ENCODE data around the gene ENOX2. TPM values are rescaled to one million over a fixed set of nuclear protein-coding genes. Genes with fewer than 3 reads are reported as not detected.
"Not testable (repeated sequence)": the region's sequence is repeated elsewhere in the genome, so short reads cannot be mapped to it uniquely, and the experiment has no call there.

Gene ENOX2
- polyA plus RNA-seq, 3 donors = 6.8 to 22.1 (median 14.7) TPM

- H2AFZ ChIP-seq (ENCODE audit: insufficient read depth, low read depth, low read length, poor library complexity, severe bottlenecking); H3K27me3 Mint-ChIP-seq (ENCODE audit: low read depth in 3 of 3); H3K4me3 Mint-ChIP-seq; intact Hi-C loops (cut with micrococcal nuclease); H3K36me3 Mint-ChIP-seq; H3K27me3 ChIP-seq (ENCODE audit: control insufficient read depth in 2 of 2, insufficient read depth in 2 of 2, low read length in 2 of 2); H3K27ac ChIP-seq (ENCODE audit: low read depth in 1 of 2, low read length in 2 of 2); H3K9ac ChIP-seq (ENCODE audit: insufficient read depth, low read length, poor library complexity, severe bottlenecking); H3K79me2 ChIP-seq (ENCODE audit: insufficient read depth, low read length); DNase-seq; H3K4me1 Mint-ChIP-seq; H4K20me1 ChIP-seq (ENCODE audit: insufficient read depth, low read length); H3K4me3 ChIP-seq (replicated peaks in 1 of 3; ENCODE audit: low read depth in 2 of 3, low read length in 3 of 3); H3K4me1 ChIP-seq (ENCODE audit: control insufficient read depth in 1 of 2, insufficient read depth in 2 of 2, low read length in 2 of 2); H3K4me2 ChIP-seq (replicated peaks; ENCODE audit: extremely low read depth, low read length, poor library complexity, severe bottlenecking); H3K36me3 ChIP-seq (replicated peaks in 1 of 2; ENCODE audit: control insufficient read depth in 1 of 2, insufficient read depth in 2 of 2, low read length in 2 of 2): not testable (repeated sequence)
- peaks cover 3 to 23% (median 12%) of the 10 kb centered on the region in 7 donors for H3K9me3 Mint-ChIP-seq
- peak overlapping the region in 1 of 7 donors; percentile 30 for H3K27ac Mint-ChIP-seq
- no CpG with 5 or more reads among the region's 5 CpGs for WGBS (ENCODE audit: insufficient coverage)
- peaks cover 0 to 11% of the 10 kb centered on the region in 2 donors for H3K9me3 ChIP-seq (replicated peaks in 1 of 2; ENCODE audit: control insufficient read depth in 1 of 2, insufficient read depth in 1 of 2, low read length in 2 of 2)
These were observed 89.1 kb downstream of the ENOX2 start for GRCh38 chrX:130813932-130814331.

- no peak for TF ChIP-seq CTCF (IDR thresholded peaks at IDR 0.05)
- 92% methylated on average over 2 of the region's 3 CpGs for WGBS (ENCODE audit: insufficient coverage)
- Histone ChIP-seq H3K27ac (ENCODE audit: low read depth in 1 of 2, low read length in 2 of 2) (no peak overlapping the region), H3K79me2 (ENCODE audit: insufficient read depth, low read length) (no peaks in the 10 kb centered on the region), H3K4me1 (ENCODE audit: control insufficient read depth in 1 of 2, insufficient read depth in 2 of 2, low read length in 2 of 2) (no peaks in the 10 kb centered on the region), H3K9me3 (replicated peaks in 1 of 2; ENCODE audit: control insufficient read depth in 1 of 2, insufficient read depth in 1 of 2, low read length in 2 of 2) (peaks cover 0 to 11% of the 10 kb centered on the region in 2 donors), H3K9ac (ENCODE audit: insufficient read depth, low read length, poor library complexity, severe bottlenecking) (no peak overlapping the region), H3K27me3 (ENCODE audit: control insufficient read depth in 2 of 2, insufficient read depth in 2 of 2, low read length in 2 of 2) (peaks cover 0 to 2% of the 10 kb centered on the region in 2 donors), H3K4me2 (replicated peaks; ENCODE audit: extremely low read depth, low read length, poor library complexity, severe bottlenecking) (no peak overlapping the region), H4K20me1 (ENCODE audit: insufficient read depth, low read length) (no peaks in the 10 kb centered on the region), H2AFZ (ENCODE audit: insufficient read depth, low read depth, low read length, poor library complexity, severe bottlenecking) (no peak overlapping the region), H3K36me3 (replicated peaks in 1 of 2; ENCODE audit: control insufficient read depth in 1 of 2, insufficient read depth in 2 of 2, low read length in 2 of 2) (no peaks in the 10 kb centered on the region), H3K4me3 (replicated peaks in 1 of 3; ENCODE audit: low read depth in 2 of 3, low read length in 3 of 3) (no peak overlapping the region)
- intact Hi-C loops (cut with micrococcal nuclease) = no loop called here
- Mint-ChIP-seq H3K4me1 (no peaks in the 10 kb centered on the region), H3K27ac (no peak overlapping the region), H3K9me3 (peaks cover 3 to 12% (median 5%) of the 10 kb centered on the region in 7 donors), H3K27me3 (ENCODE audit: low read depth in 3 of 3) (peaks cover 0 to 3% (median 1%) of the 10 kb centered on the region in 3 donors), H3K36me3 (peaks cover 3 to 7% of the 10 kb centered on the region in 2 donors), H3K4me3 (no peak overlapping the region)
- DNase-seq = no peak
These were observed 92.4 kb downstream of the ENOX2 start for GRCh38 chrX:130810561-130810960.

Data from CD14-positive monocyte (primary cell).